ENCODE results near the gene VWCE.

DNA sequence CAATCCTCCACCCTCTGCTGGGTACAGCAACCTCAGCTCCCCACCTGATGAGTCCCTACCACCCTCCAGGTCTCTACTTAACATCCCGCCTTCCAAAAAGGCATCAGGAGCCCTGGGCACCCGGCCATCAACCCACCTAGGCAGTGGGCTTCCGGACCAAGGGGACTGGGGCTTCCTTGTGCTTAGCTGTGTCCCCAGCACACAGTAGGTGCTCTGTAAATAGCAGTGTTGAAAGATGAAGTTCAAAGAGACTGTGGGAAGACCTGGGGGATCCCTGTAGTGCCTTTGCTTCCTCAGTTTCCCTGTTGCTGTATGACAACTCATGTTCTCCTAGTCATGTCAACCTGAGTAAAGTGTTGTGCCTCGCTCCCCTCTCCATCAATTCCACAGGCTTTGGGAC, 21.0 kb downstream of the VWCE start:
- TF ChIP-seq ELF1 (tag; IDR thresholded peaks at IDR 0.05) (no peak), PHB2 (IDR thresholded peaks at IDR 0.05; ENCODE audit: low read depth) (no peak), POLR2A (conservative IDR thresholded peaks at IDR 0.05) (no peak), CHD1 (IDR thresholded peaks at IDR 0.05; ENCODE audit: low read length) (no peak), SMC3 (conservative IDR thresholded peaks at IDR 0.05; ENCODE audit: insufficient read depth, low read depth, low read length) (no peak), MIER1 (IDR thresholded peaks at IDR 0.05; ENCODE audit: low read depth) (no peak)
- TF ChIP-seq, protein P1, sequence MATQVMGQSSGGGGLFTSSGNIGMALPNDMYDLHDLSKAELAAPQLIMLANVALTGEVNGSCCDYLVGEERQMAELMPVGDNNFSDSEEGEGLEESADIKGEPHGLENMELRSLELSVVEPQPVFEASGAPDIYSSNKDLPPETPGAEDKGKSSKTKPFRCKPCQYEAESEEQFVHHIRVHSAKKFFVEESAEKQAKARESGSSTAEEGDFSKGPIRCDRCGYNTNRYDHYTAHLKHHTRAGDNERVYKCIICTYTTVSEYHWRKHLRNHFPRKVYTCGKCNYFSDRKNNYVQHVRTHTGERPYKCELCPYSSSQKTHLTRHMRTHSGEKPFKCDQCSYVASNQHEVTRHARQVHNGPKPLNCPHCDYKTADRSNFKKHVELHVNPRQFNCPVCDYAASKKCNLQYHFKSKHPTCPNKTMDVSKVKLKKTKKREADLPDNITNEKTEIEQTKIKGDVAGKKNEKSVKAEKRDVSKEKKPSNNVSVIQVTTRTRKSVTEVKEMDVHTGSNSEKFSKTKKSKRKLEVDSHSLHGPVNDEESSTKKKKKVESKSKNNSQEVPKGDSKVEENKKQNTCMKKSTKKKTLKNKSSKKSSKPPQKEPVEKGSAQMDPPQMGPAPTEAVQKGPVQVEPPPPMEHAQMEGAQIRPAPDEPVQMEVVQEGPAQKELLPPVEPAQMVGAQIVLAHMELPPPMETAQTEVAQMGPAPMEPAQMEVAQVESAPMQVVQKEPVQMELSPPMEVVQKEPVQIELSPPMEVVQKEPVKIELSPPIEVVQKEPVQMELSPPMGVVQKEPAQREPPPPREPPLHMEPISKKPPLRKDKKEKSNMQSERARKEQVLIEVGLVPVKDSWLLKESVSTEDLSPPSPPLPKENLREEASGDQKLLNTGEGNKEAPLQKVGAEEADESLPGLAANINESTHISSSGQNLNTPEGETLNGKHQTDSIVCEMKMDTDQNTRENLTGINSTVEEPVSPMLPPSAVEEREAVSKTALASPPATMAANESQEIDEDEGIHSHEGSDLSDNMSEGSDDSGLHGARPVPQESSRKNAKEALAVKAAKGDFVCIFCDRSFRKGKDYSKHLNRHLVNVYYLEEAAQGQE (IDR thresholded peaks at IDR 0.05; ENCODE audit: borderline replicate concordance): no peak
- TF ChIP-seq, protein P1 (CRISPR knock-in tag; IDR thresholded peaks at IDR 0.05; ENCODE audit: low read depth): no peak
